SIG-M5 (cell line): ENCODE results near the gene IZUMO1.
"Not testable (repeated sequence)": the region's sequence is repeated elsewhere in the genome, so short reads cannot be mapped to it uniquely, and the experiment has no call there.

ENCODE experiments used
- DNase-seq: peaks from one replicate; lab custom pipeline; 2025; lab: John Stamatoyannopoulos, UW

Gene IZUMO1

GRCh38 chr19:48713041-48713863 lies 33.5 kb downstream of the IZUMO1 start:
- DNase-seq: no peak

- no peak for DNase-seq
These were observed 35.5 kb downstream of the IZUMO1 start for GRCh38 chr19:48711106-48711662.

DNA sequence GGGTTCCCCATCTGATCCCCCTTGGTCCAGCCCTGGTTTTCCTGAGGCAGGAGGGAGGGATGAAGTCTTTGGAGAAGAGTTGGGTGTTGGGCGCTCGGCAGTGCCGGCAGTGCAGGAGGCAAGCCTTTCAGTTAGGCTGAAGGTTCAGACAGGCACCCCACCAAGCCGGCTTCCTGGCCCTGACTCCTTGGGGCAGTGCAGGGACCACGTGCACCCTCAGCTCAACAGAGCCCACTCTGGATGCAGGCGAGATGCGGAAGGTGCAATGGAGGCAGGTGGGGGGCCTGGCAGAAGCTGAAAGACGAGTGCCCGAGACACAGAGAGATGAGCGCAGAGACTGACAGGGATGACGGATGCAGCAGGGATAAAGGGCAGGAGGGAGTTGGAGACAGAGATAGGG lies 38.2 kb downstream of the IZUMO1 start:
- DNase-seq: no peak

GRCh38 chr19:48705431-48705830 lies 41.3 kb downstream of the IZUMO1 start:
- DNase-seq: no peak

DNA sequence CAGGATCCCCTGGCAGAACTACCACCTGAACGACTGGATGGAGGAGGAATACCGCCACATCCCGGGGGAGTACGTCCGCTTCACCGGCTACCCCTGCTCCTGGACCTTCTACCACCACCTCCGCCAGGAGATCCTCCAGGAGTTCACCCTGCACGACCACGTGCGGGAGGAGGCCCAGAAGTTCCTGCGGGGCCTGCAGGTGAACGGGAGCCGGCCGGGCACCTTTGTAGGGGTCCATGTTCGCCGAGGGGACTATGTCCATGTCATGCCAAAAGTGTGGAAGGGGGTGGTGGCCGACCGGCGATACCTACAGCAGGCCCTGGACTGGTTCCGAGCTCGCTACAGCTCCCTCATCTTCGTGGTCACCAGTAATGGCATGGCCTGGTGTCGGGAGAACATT lies 43.4 kb downstream of the IZUMO1 start:
- DNase-seq: no peak

DNA sequence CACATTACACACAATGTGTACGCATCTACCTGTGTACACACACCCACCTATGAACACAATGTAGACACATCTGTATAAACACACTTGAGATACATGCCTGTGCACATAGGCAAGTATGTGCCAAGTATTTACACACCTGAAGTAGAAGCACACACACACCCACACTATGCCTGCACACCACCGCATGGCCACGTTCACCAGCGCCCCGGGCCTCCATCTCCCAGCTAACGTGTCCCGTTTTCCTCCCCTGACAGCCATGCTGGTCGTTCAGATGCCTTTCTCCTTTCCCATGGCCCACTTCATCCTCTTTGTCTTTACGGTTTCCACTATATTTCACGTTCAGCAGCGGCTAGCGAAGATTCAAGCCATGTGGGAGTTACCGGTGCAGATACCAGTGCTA lies 44.0 kb downstream of the IZUMO1 start:
- no peak for DNase-seq

DNA sequence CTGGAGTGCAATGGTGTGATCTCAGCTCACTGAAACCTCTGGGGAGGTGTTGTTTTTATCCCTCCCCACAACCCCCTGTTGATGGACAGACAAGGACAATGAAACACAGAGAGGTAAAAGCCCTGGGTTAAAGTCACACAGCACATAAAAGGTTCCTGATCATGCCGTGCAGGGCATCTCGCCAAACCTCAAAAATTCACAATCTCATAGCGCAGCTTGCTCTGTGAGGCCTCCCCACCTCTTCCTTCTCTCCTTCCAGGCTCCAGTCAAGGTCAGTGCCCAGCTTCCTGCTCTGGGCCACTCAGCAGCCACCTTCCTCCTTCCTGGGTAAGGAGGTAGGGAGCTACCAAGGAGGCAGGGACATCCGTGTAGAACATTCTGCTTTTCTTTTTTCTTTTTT lies 48.7 kb downstream of the IZUMO1 start:
- no peak for DNase-seq

DNA sequence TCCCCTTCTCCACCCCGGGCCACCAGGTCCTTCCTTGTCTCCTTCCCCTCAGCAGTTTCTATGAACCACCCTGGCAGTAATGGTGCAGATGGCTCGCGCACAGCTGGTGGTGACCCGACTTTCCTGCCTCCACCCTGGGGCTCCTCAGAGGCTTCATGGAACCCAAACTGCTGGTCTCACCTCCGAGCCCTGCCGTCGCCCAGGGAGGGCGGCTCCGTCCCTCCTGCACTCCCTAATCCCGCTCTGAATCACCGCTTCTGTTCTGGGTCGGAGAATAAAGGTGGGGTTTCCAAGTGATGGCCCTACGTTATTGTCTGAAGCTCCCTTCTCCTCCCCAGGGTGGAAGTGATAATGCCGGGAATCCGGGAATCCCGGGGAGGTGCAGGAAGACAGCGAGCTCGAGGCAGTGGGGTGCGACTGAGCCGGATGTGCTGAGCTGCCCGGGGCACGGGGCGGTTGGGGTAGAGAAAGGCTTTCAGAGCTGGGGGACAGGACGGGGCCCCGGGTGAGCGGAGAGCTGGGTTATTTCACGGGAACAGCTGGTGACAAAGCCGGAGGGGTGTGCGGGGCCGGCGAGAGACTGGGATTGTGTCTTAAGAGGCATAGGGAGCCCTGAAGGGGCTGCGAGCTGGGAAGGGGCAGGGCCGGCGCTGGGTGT lies 50.2 kb downstream of the IZUMO1 start:
- no peak for DNase-seq

GRCh38 chr19:48695743-48696352 lies 50.9 kb downstream of the IZUMO1 start, which contains the start of gene FUT2:
Gene FUT2, plus strand, starts transcription at chr19:48695971. Its CDS starts 6,986 bp downstream, at chr19:48702957.
- DNase-seq: no peak

GRCh38 chr19:48693629-48694028 lies 53.1 kb downstream of the IZUMO1 start:
- not testable (repeated sequence) for DNase-seq
